NCI-H2227 (cell line): ENCODE measurements around the gene FMN1.

ENCODE experiments used
- DNase-seq: peaks from one replicate; lab custom pipeline; 2025; ENCODE audit not compliant: unreplicated experiment; lab: John Stamatoyannopoulos, UW

The FMN1 gene

GRCh38 chr15:33201491-33202231, 7.1 kb upstream of the FMN1 start:
- DNase-seq: peak; percentile 8

DNA sequence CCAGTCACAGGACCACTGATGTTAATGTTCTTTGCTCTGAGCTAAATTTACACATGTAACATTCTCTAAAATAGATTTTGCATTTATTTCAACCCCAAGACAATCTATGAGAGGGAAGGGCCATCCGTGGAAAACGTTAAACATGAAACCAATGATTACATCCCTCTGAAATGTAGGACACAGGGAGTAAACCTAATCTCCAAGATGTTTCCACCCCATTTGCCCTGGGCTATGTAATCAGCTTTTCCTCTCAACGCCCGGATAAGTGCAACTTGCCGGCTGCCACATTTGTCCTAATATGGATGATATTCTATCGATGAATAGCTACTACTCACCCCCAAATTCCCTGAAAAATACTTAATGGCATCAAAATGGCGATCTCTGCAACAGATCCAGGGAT, 6.4 kb upstream of the FMN1 start:
- DNase-seq: peak; percentile 19

DNA sequence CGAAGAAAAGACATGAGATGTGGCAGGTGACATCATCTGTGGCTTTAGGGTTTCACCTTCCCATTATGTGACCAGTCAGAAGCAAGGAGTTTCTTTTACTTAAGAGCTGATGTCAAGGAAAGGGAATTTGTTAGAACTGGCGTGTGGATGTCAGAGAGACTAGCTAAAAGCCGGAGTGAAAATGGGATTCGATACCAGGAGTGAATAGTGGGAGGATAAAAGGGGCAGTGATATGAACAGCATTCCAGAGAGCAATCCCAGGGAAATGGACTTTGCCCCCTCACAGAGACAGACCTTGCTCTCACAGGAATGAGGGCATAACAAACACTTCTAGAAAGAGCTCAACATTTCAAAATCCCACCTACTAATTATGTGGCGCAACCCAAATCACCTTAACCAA, 5.9 kb upstream of the FMN1 start:
- DNase-seq: no peak

- no peak for DNase-seq
Measured at GRCh38 chr15:33198541-33198940, 4.0 kb upstream of the FMN1 start.

GRCh38 chr15:33197636-33198035, 3.1 kb upstream of the FMN1 start:
- DNase-seq: no peak

DNA sequence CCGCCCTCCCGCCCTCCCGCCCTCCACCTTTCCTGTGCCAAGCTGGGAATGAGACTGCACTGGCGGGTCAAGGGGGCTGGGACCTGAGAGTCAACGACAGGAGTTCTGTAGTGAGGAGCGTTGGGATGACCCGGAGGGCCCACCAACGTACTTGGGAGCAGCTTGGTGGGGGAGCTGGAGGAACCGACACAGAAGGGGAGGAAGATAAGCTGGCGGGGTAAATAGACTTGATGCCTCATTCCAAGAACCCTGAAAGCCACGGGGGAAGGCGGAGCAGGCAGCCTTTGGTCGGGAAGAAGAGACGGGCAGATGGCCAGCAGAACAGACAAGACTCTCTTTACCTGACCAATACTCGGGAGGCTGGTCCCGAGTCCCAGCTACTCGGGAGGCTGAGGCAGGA, 277 bp downstream of the FMN1 start:
- DNase-seq: peak; percentile 47

- peak; percentile 5 for DNase-seq
Measured at GRCh38 chr15:33191591-33191990, 2.9 kb downstream of the FMN1 start.

- DNase-seq: no peak
Measured at GRCh38 chr15:33190539-33190938, 4.0 kb downstream of the FMN1 start.

DNA sequence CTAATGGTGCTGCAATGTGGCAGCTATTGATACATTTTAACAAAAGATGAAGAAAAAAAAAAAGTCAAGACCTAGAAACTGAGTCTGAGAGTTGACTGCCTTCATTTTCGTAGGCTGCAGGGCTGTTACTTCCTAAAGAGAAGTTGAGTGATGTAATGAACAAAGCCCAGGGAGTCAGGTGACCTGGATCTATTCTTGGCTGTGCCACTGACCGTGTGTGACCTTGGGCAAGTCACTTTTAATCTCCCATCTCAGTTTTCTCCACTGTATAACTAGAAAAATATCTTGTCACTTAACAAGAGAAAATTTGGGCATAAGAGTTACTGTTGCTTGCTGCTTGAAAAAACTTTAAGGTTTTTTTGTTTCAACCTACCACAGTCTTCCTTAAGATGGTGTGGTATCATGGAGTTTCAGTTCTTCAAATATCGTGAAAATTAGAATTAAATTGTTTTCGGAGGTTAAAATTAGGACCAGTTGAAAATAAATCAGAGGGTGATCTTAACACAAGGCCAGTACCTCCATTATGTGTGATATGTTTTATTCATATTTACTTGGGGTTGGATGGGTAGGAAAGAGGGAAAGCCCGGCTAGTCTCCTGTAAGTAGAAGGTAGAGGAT, 5.8 kb downstream of the FMN1 start:
- no peak for DNase-seq

- DNase-seq: no peak
Measured at GRCh38 chr15:33188159-33188558, 6.4 kb downstream of the FMN1 start.

DNA sequence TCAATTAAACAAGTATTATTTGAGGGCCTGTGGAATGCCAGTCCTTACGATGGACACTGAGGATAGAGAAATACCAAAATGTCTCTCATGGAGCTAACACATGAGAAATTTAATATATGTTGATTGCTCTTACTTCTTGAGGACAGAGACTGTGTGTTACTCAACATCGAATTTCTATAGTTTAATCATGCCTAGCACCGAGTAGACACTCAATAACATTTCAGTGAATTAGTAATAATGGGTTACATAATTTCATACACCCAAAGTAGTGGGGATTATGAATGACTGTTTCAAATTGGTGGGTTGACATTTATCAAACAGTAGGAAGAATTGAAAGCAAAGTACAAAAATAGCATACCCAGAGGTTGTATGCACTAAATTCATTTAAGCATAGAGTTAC, 11.2 kb downstream of the FMN1 start:
- DNase-seq: no peak

- no peak for DNase-seq
Measured at GRCh38 chr15:33182926-33183325, 11.6 kb downstream of the FMN1 start.

DNA sequence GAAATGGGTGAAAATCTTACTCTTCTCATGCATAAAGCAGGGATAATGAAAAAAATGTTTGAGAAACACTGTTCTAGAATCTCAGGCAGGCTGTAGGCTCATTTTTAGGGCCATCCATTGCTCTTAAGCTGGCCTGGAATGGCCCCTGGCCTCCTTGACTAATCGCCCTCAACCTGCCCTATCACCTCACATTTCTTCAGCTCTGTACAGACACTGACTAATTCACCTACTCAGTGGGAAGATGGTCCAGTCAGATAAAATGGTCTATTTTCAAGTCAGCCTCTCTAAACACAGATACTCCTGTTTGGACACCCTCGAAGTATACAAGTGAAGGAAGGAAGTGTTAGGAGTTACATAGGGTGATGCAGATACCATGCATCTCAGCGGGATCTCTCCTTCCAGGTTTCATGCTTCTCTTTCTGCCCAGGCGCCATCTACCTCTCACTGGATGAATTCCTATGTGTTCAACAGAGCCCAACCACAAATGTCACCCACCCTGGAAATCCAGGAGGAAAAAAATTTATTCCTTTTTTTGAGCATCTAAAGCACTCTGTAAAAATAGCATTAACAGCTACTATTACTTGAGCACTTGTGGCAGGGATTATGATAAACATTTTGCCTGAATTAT, 12.1 kb downstream of the FMN1 start:
- no peak for DNase-seq

- DNase-seq: no peak
Measured at GRCh38 chr15:33179874-33180273, 14.6 kb downstream of the FMN1 start.

DNA sequence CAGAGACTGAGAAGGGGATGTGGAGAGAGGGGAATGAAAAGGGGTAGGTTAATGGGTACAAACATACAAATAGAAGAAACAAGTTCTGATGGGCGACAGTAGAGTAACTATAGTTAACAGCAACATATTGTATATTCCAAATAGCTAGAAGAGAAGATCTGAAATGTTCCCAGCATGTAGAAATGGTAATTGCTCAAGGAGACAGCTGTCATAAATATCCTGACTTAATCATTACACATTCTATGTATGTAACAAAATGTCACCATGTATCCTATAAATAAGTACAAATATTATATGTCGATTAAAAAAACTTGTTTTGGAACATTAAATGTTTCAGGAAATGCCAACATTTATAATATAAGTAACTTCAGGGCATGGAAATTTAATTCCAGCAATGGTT, 23.3 kb downstream of the FMN1 start:
- DNase-seq: no peak

- no peak for DNase-seq
Measured at GRCh38 chr15:33169625-33170024, 24.9 kb downstream of the FMN1 start.

DNA sequence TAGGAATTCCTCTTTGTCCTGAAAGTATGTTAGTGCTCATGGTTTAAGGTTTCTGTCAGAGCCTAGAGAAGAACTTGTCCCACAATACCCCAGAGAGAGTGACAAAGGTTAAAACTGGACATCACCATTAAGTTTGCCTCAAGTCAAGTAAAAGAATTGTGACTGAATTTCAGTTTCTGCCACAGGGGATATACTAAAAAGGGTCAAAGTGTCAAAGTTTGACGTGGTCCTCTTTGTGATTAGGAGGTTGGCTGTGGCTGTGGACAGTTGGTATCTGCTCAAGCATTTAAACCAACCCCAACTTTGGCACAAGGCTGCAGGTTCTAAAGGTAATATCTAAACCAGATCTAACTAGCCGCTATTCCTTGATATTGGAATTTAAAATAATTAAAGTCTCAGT, 26.1 kb downstream of the FMN1 start:
- no peak for DNase-seq

DNA sequence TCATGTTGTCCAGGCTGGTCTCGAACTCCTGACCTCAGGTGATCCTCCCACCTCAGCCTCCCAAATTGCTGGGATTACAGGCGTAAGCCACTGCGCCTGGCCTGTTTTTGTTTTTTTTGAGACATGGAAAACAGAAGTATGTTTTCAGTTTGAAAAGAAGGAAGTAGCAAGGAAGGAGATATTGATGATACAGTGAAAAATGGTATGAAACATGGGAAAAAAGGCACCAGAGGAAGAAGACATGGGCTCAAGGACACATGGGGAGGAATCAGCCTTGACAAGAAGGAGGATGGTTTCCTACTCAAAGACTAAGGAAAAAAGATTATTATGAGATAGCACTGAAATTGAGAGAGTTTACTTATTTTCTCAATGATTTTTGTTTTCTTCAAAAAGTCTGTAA, 30.7 kb downstream of the FMN1 start:
- DNase-seq: no peak

DNA sequence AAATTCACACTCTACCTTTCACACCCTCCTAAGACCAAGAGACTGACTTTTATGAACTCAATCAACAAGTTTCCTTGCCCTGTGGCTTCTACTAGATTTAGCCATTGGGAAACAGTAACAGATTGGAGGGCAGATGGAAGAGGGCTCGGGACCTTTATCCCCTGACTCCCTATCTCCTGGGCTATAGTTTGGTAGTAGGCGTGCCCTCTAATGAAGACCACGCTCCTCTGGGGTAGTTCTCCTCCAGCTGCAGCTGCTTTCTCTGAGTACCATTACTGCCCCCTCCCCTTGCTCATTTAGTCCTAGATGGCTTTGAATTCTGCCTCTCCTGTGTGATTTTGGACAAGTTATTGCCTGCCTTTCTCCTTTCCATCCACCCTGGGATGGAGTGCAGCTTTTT, 33.3 kb downstream of the FMN1 start:
- no peak for DNase-seq

DNA sequence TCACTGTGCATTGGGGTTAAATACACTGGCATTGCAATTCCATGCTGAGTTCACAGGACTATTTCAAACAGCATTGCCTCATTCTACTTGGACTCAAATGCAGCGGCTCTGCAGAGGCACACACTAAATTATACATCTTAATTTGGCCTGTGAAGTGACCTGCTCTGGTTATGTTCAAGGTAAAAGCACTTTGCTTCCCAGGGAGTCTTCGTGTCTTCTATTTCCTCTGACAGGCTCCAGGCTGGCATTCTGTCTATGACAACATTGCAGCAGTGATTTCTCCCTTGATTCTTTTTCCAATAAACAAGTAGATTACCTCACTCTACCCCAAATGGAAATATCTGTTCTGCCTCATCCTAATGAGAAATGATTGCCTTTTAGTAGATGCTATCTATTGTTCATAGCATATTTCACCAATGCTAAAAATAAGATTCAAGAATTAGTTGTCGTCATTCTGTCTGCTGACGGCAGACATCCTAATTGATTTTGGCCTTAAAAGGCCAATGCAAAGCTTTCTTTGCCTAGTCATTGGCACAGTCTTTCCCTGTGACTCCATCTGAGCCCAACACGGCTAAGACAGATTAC, 33.8 kb downstream of the FMN1 start:
- peak; percentile 69 for DNase-seq

- no peak for DNase-seq
Measured at GRCh38 chr15:33159726-33160453, 34.6 kb downstream of the FMN1 start.
